Keratinocyte (primary cell): Measurements from ENCODE around the gene ASCC2. TPM values are rescaled to one million over a fixed set of nuclear protein-coding genes. Genes with fewer than 3 reads are reported as not detected.
A peak's percentile ranks its signal among the peaks of the same experiment; 100 is the strongest.

Experiments
- DNase-seq: peaks from one replicate; pipeline ENCODE4 v3.0.0-alpha.2; 2011; ENCODE audit warnings: low read depth, missing footprints, low spot score
- FAIRE-seq: peaks from 2 replicates; lab custom pipeline; 2011; peaks lifted over from hg19 to GRCh38; lab: Jason Lieb, UNC
- H2AFZ ChIP-seq: 2 replicates; pipeline ENCODE4 v1.6.0; 2012; ENCODE audit warnings: low read length, control low read depth, inconsistent platforms; ENCODE audit not compliant: control insufficient read depth
- H3K27ac ChIP-seq: 2 replicates; pipeline ENCODE4 v1.5.1; 2011; ENCODE audit warnings: low read length; ENCODE audit not compliant: control insufficient read depth, insufficient read depth
- H3K27me3 ChIP-seq: 3 replicates; pipeline ENCODE4 v1.6.0; 2011; ENCODE audit warnings: low read length; ENCODE audit not compliant: control insufficient read depth, insufficient read depth; ENCODE audit errors: extremely low read depth
- H3K36me3 ChIP-seq, 2 experiments: 2 replicates in 1 of 2; 3 replicates in 1 of 2; pipeline ENCODE4 v1.5.1; 2011; ENCODE audit warnings: low read length in 2 of 2, mild to moderate bottlenecking in 1 of 2; ENCODE audit not compliant: control insufficient read depth in 2 of 2, insufficient read depth in 2 of 2; ENCODE audit errors: extremely low read depth in 1 of 2
- H3K4me1 ChIP-seq: 3 replicates; pipeline ENCODE4 v1.5.1; 2011; ENCODE audit warnings: low read length; ENCODE audit not compliant: control insufficient read depth, insufficient read depth; ENCODE audit errors: extremely low read depth
- H3K4me2 ChIP-seq: 3 replicates; pipeline ENCODE4 v1.6.0; 2011; ENCODE audit warnings: low read depth, low read length; ENCODE audit not compliant: control insufficient read depth, insufficient read depth; ENCODE audit errors: extremely low read depth
- H3K4me3 ChIP-seq, 3 experiments: fragments of 200-600 bp in 1 of 3; sonication (generic) in 1 of 3; 2 replicates in 2 of 3; 3 replicates in 1 of 3; pipeline ENCODE4 v1.5.1; 2011 to 2016; ENCODE audit warnings: low read length in 3 of 3, mild to moderate bottlenecking in 3 of 3, control low read depth in 2 of 3, inconsistent platforms in 1 of 3, low read depth in 1 of 3, mixed read lengths in 1 of 3, mixed run types in 1 of 3, moderate library complexity in 1 of 3; ENCODE audit not compliant: control insufficient read depth in 2 of 3, insufficient read depth in 2 of 3; ENCODE audit errors: extremely low read depth in 1 of 3
- H3K79me2 ChIP-seq: 2 replicates; pipeline ENCODE4 v1.6.0; 2012; ENCODE audit warnings: low read length; ENCODE audit not compliant: control insufficient read depth, insufficient read depth
- H3K9ac ChIP-seq: 3 replicates; pipeline ENCODE4 v1.6.0; 2011; ENCODE audit warnings: low read length; ENCODE audit not compliant: control insufficient read depth, insufficient read depth; ENCODE audit errors: extremely low read depth
- H3K9me1 ChIP-seq: 3 replicates; pipeline ENCODE4 v1.6.0; 2011; ENCODE audit warnings: low read length; ENCODE audit not compliant: control insufficient read depth, insufficient read depth; ENCODE audit errors: extremely low read depth
- H3K9me3 ChIP-seq: 2 replicates; pipeline ENCODE4 v1.5.1; 2012; ENCODE audit warnings: low read depth, low read length; ENCODE audit not compliant: control insufficient read depth
- H4K20me1 ChIP-seq: 3 replicates; pipeline ENCODE4 v1.6.0; 2011; ENCODE audit warnings: low read length; ENCODE audit not compliant: control insufficient read depth, insufficient read depth; ENCODE audit errors: extremely low read depth
- CTCF ChIP-seq, 3 experiments: IDR thresholded peaks in 1 of 3; conservative IDR thresholded peaks in 1 of 3; optimal IDR thresholded peaks in 1 of 3; 2 replicates in 2 of 3; 3 replicates in 1 of 3; pipeline versions ENCODE3 to v1.5.1; 2011; ENCODE audit warnings: low read length in 3 of 3, mild to moderate bottlenecking in 3 of 3, moderate library complexity in 2 of 3, control low read depth in 1 of 3, inconsistent platforms in 1 of 3; ENCODE audit not compliant: insufficient read depth in 2 of 3; ENCODE audit errors: extremely low read depth in 1 of 3
- EZH2 ChIP-seq: IDR thresholded peaks from one replicate; pipeline ENCODE4 v1.6.1; 2012; ENCODE audit warnings: inconsistent platforms, mild to moderate bottlenecking, low read length, moderate library complexity
- dilution Hi-C: fragments of 300-500 bp; cut with MboI; formaldehyde crosslinking; loops from one replicate; pipeline ENCODE4 v1.7.0; 2020; ENCODE audit warnings: low sequenced_read_pairs; ENCODE audit not compliant: extremely low pct_ligation_motif_present
- polyA plus RNA-seq, 5 experiments: library from polyadenylated mRNA; depleted of rRNA in 3 of 5; stranded (reverse) in 3 of 5; stranded (forward) in 1 of 5; unstranded in 1 of 5; fragments of >200 nt; gene quantifications; 1 replicate in 1 of 5; 2 replicates in 3 of 5; 3 replicates in 1 of 5; pipeline versions ENCODE4 v1.2.1 to v1.2.3, GENCODE V29; 2011 to 2012; ENCODE audit warnings: missing spikeins in 2 of 5, low read depth in 1 of 5, low replicate concordance in 1 of 5

Gene ASCC2
- polyA plus RNA-seq, 1 donor (not counting 4 experiments of a cell fraction or from before 2014, with no cell fraction given) = 51.3 TPM

GRCh38 chr22:29768052-29768693, 69.9 kb downstream of the ASCC2 start:
- H3K9me3 ChIP-seq = no peaks in the 10 kb centered on the region
- no peaks in the 10 kb centered on the region for H4K20me1 ChIP-seq
- no peaks in the 10 kb centered on the region for H3K27me3 ChIP-seq
- no peak overlapping the region for H2AFZ ChIP-seq
- H3K27ac ChIP-seq = peak overlapping the region; percentile 87
- DNase-seq (no peak), FAIRE-seq (no peak)
- peak overlapping the region; percentile 77 to 98 (median 95) for H3K4me3 ChIP-seq
- H3K4me1 ChIP-seq = peaks cover 27% of the 10 kb centered on the region
- TF ChIP-seq CTCF (optimal IDR thresholded peaks at IDR 0.05 in 1 of 3, IDR thresholded peaks at IDR 0.05 in 1 of 3, conservative IDR thresholded peaks at IDR 0.05 in 1 of 3; ENCODE audit: extremely low read depth in 1 of 3, insufficient read depth in 2 of 3, low read length in 3 of 3) (no peak), EZH2 (no peak)
- no peaks in the 10 kb centered on the region for H3K9me1 ChIP-seq
- peak overlapping the region; percentile 94 for H3K9ac ChIP-seq
- peak overlapping the region; percentile 92 for H3K4me2 ChIP-seq
- H3K79me2 ChIP-seq = peaks cover 34% of the 10 kb centered on the region
- H3K36me3 ChIP-seq = peaks cover 8 to 13% of the 10 kb centered on the region in 2 experiments
- dilution Hi-C loops = no loop called here

- Histone ChIP-seq H3K9me3 (no peaks in the 10 kb centered on the region), H3K4me3 (peak within 1 kb of the TSS; percentile 77 to 98 (median 95)), H3K9me1 (no peaks in the 10 kb centered on the region), H2AFZ (peak within 1 kb of the TSS; percentile 99), H3K4me1 (peaks cover 21% of the 10 kb centered on the region), H3K36me3 (peaks cover 8 to 13% of the 10 kb centered on the region in 2 experiments), H3K27me3 (no peaks in the 10 kb centered on the region), H4K20me1 (no peaks in the 10 kb centered on the region), H3K27ac (peak within 1 kb of the TSS; percentile 87), H3K79me2 (peaks cover 34% of the 10 kb centered on the region), H3K9ac (peak within 1 kb of the TSS; percentile 94), H3K4me2 (peak within 1 kb of the TSS; percentile 92)
- dilution Hi-C loops = no loop called here
- DNase-seq = no peak
- FAIRE-seq = peak; percentile 79
- no peak for TF ChIP-seq EZH2
- no peak for TF ChIP-seq CTCF (optimal IDR thresholded peaks at IDR 0.05 in 1 of 3, IDR thresholded peaks at IDR 0.05 in 1 of 3, conservative IDR thresholded peaks at IDR 0.05 in 1 of 3; ENCODE audit: extremely low read depth in 1 of 3, insufficient read depth in 2 of 3, low read length in 3 of 3)
Measured at GRCh38 chr22:29767171-29768051, 70.7 kb downstream of the ASCC2 start, which contains the start of gene UQCR10. Gene UQCR10, plus strand, starts transcription at chr22:29767369. Its CDS starts 30 bp downstream, at chr22:29767399.
